ENCODE data around the gene GLYAT. TPM values are rescaled to one million over a fixed set of nuclear protein-coding genes. Genes with fewer than 3 reads are reported as not detected.

GLYAT gene
- not detected in 2 replicates for total RNA-seq (2021; fragmentation: NEBNext Ultra II Directional; extraction: Animal tissue kit (Norgen Biotek cat#: 25700))
- not detected in 2 replicates for polyA plus RNA-seq (2011; rRNA removed)
- polyA plus RNA-seq (2011; cell fraction: cytosol; rRNA removed) = not detected
- not detected for polyA plus RNA-seq (2011; cell fraction: nucleus; rRNA removed)
- polyA plus RNA-seq (2012, experiment 1 of 2) = not detected in 4 replicates
- polyA plus RNA-seq (2012, experiment 2 of 2) = not detected
- 0.08 TPM for polyA plus RNA-seq (2013, experiment 1 of 2)
- 0.02 TPM for polyA plus RNA-seq (2013, experiment 2 of 2)
- polyA minus RNA-seq (2011; rRNA and poly(A)+ RNA removed) = 0.22 and 0.76 TPM in 2 replicates
- polyA minus RNA-seq (2011; cell fraction: cytosol; rRNA and poly(A)+ RNA removed) = not detected
- not detected for polyA minus RNA-seq (2011; cell fraction: nucleus; rRNA and poly(A)+ RNA removed)
- long read RNA-seq, experiment 1 = 0 reads
- long read RNA-seq, experiment 2 = 0 reads

GRCh38 chr11:58731819-58732218 lies at the start of gene GLYAT:
GLYAT (minus strand) TSS chr11:58731943; CDS start chr11:58724496, 7,447 bp downstream.
- POLR2A ChIA-PET (ENCODE audit: partially characterized antibody) = no interaction called here
- no peak within 1 kb of the TSS for H4K91ac ChIP-seq (replicated peaks; ENCODE audit: insufficient read length, low read length)
- no peak within 1 kb of the TSS for H3K14ac ChIP-seq (ENCODE audit: insufficient read length)
- H3K56ac ChIP-seq (replicated peaks; ENCODE audit: insufficient read length, low read depth, low read length) = no peak within 1 kb of the TSS
- H3K4me2 ChIP-seq (ENCODE audit: insufficient read depth in 1 of 2, low read depth in 2 of 2, low read length in 2 of 2) = no peak within 1 kb of the TSS
- H3K23me2 ChIP-seq (ENCODE audit: low read depth, low read length) = no peaks in the 10 kb centered on the region; the same call in 1 of the 2 replicates
- no peak within 1 kb of the TSS for H4K5ac ChIP-seq (ENCODE audit: insufficient read length, low read depth, low read length)
- H3K27ac ChIP-seq (ENCODE audit: low read depth, low read length) = no peak within 1 kb of the TSS
- DNase-seq (ENCODE audit: low read depth in 1 of 2, low spot score in 2 of 2) (no peak), FAIRE-seq (no peak)
- H2AFZ ChIP-seq (ENCODE audit: low read length) = no peak within 1 kb of the TSS
- no peak within 1 kb of the TSS for H2BK12ac ChIP-seq (ENCODE audit: low read depth, low read length)
- H4K20me1 ChIP-seq (replicated peaks in 1 of 2; ENCODE audit: control insufficient read depth in 1 of 2, insufficient read depth in 2 of 2, low read length in 2 of 2) = no peaks in the 10 kb centered on the region
- no peaks in the 10 kb centered on the region for H3K79me1 ChIP-seq (ENCODE audit: low read depth, low read length)
- no peak within 1 kb of the TSS for H3K4me3 ChIP-seq (ENCODE audit: extremely low read depth in 1 of 4, insufficient read depth in 2 of 4, low read depth in 3 of 4, low read length in 4 of 4)
- WGBS, 2 experiments (ENCODE audit: extremely low coverage in 1 of 2, insufficient coverage in 1 of 2, insufficient read length in 1 of 2, insufficient replicate concordance in 2 of 2, low coverage in 1 of 2, low lambda C conversion rate in 2 of 2, missing lambda C conversion rate in 1 of 2) = 77% methylated on average over 4 of the region's 4 CpGs; no CpG with 5 or more reads in 1 of the 2 experiments
- H3K4ac ChIP-seq (replicated peaks; ENCODE audit: insufficient read length, low read depth, low read length) = no peak within 1 kb of the TSS
- no peak within 1 kb of the TSS for H2BK20ac ChIP-seq (ENCODE audit: low read length)
- H2BK120ac ChIP-seq (replicated peaks; ENCODE audit: low read depth, low read length) = no peak within 1 kb of the TSS
- no peak within 1 kb of the TSS for H2AK5ac ChIP-seq (ENCODE audit: low read depth, low read length)
- H3K36me3 ChIP-seq (ENCODE audit: control insufficient read depth in 2 of 4, insufficient read depth in 4 of 4, low read length in 3 of 4) = no peaks in the 10 kb centered on the region
- H3K23ac ChIP-seq (ENCODE audit: insufficient read length) = no peak within 1 kb of the TSS
- CTCF ChIA-PET (ENCODE audit: partially characterized antibody) = no interaction called here
- peaks cover 33 to 44% of the 10 kb centered on the region in 2 experiments; a peak in 3 of 4 replicates for H3K9me3 ChIP-seq (ENCODE audit: insufficient read depth in 2 of 2, low read depth in 1 of 2, low read length in 1 of 2)
- H3K79me2 ChIP-seq (ENCODE audit: control insufficient read depth in 1 of 2, insufficient read depth in 2 of 2, low read length in 2 of 2) = no peaks in the 10 kb centered on the region
- no peaks in the 10 kb centered on the region for H3K4me1 ChIP-seq (replicated peaks in 1 of 4; ENCODE audit: control insufficient read depth in 3 of 4, insufficient read depth in 4 of 4, low read length in 3 of 4)
- H3K9ac ChIP-seq (replicated peaks in 1 of 4; ENCODE audit: extremely low read depth in 1 of 4, low read depth in 3 of 4, low read length in 3 of 4) = no peak within 1 kb of the TSS
- no peaks in the 10 kb centered on the region for H3K27me3 ChIP-seq (replicated peaks in 1 of 4; ENCODE audit: control insufficient read depth in 3 of 4, extremely low read depth in 1 of 4, insufficient read depth in 3 of 4, low read length in 3 of 4)
- H3K18ac ChIP-seq (ENCODE audit: extremely low read depth, low read length) = no peak within 1 kb of the TSS
- no peak within 1 kb of the TSS for H2BK5ac ChIP-seq (ENCODE audit: low read depth, low read length)
- no peak within 1 kb of the TSS for H4K8ac ChIP-seq (ENCODE audit: extremely low read depth, insufficient read depth, low read length)
- H2BK15ac ChIP-seq (ENCODE audit: low read length) = no peak within 1 kb of the TSS
- no peak for TF ChIP-seq SP1 (IDR thresholded peaks at IDR 0.05; ENCODE audit: low read depth, low read length)

Data from H1 (cell line).